NCI-H446 (cell line): ENCODE results near the gene DYNC2H1.
A peak's percentile ranks its signal among the peaks of the same experiment; 100 is the strongest.

Source experiments
- DNase-seq, 2 experiments: peaks; one replicate each; lab custom pipeline; 2025; lab: John Stamatoyannopoulos, UW

Gene DYNC2H1

GRCh38 chr11:103108933-103109817 lies at the start of gene DYNC2H1:
Gene DYNC2H1, plus strand, starts transcription at chr11:103109426. Its CDS starts 149 bp downstream, at chr11:103109575.
- peak; percentile 91 to 97 for DNase-seq

GRCh38 chr11:103061656-103062055 lies 47.6 kb upstream of the DYNC2H1 start:
- no peak for DNase-seq

GRCh38 chr11:103067118-103067517 lies 42.1 kb upstream of the DYNC2H1 start:
- DNase-seq: no peak

- no peak for DNase-seq
Measured at GRCh38 chr11:103069367-103069766, 39.9 kb upstream of the DYNC2H1 start.

- no peak for DNase-seq
Measured at GRCh38 chr11:103070142-103070541, 39.1 kb upstream of the DYNC2H1 start.

- no peak for DNase-seq
Measured at GRCh38 chr11:103071008-103071407, 38.2 kb upstream of the DYNC2H1 start.

GRCh38 chr11:103076361-103076760 lies 32.9 kb upstream of the DYNC2H1 start:
- DNase-seq: no peak

- no peak for DNase-seq
Measured at GRCh38 chr11:103077554-103077953, 31.7 kb upstream of the DYNC2H1 start.

- no peak for DNase-seq
Measured at GRCh38 chr11:103078710-103079109, 30.5 kb upstream of the DYNC2H1 start.

GRCh38 chr11:103079833-103080232 lies 29.4 kb upstream of the DYNC2H1 start:
- DNase-seq: no peak

- DNase-seq: no peak
Measured at GRCh38 chr11:103085758-103086365, 23.4 kb upstream of the DYNC2H1 start.

GRCh38 chr11:103086461-103086860 lies 22.8 kb upstream of the DYNC2H1 start:
- DNase-seq: no peak

GRCh38 chr11:103091064-103091800 lies 18.0 kb upstream of the DYNC2H1 start:
- DNase-seq: peak; percentile 39 to 48

GRCh38 chr11:103091801-103092524 lies 17.3 kb upstream of the DYNC2H1 start, which contains the start of gene DCUN1D5:
Gene DCUN1D5, minus strand, starts transcription at chr11:103092160. Its CDS starts 288 bp downstream, at chr11:103091872.
- DNase-seq: peak; percentile 79 to 95

GRCh38 chr11:103097279-103097678 lies 11.9 kb upstream of the DYNC2H1 start:
- DNase-seq: no peak

- no peak for DNase-seq
Measured at GRCh38 chr11:103109818-103110388, 677 bp downstream of the DYNC2H1 start.

- no peak for DNase-seq
Measured at GRCh38 chr11:103110391-103110790, 1.2 kb downstream of the DYNC2H1 start.

- DNase-seq: no peak
Measured at GRCh38 chr11:103111400-103111799, 2.2 kb downstream of the DYNC2H1 start.

GRCh38 chr11:103112364-103112763 lies 3.1 kb downstream of the DYNC2H1 start:
- DNase-seq: no peak

- DNase-seq: no peak
Measured at GRCh38 chr11:103114836-103115235, 5.6 kb downstream of the DYNC2H1 start.

- no peak for DNase-seq
Measured at GRCh38 chr11:103125462-103125861, 16.2 kb downstream of the DYNC2H1 start.
